NT2/D1 (cell line): ENCODE results near the gene DMC1.
"Not testable (repeated sequence)": the region's sequence is repeated elsewhere in the genome, so short reads cannot be mapped to it uniquely, and the experiment has no call there.

ENCODE experiments used
- DNase-seq: peaks from one replicate; pipeline ENCODE4 v3.0.0-alpha.2; 2011; ENCODE audit warnings: low read depth, low spot score
- H3K27me3 ChIP-seq: 2 replicates; pipeline ENCODE4 v1.6.0; 2011; ENCODE audit warnings: mild to moderate bottlenecking; ENCODE audit not compliant: insufficient read length, insufficient read depth
- H3K36me3 ChIP-seq: 2 replicates; pipeline ENCODE4 v1.6.1; 2011; ENCODE audit warnings: mild to moderate bottlenecking, low read length, mixed read lengths; ENCODE audit not compliant: insufficient read depth, insufficient read length
- H3K4me1 ChIP-seq: 2 replicates; pipeline ENCODE4 v1.5.1; 2011; ENCODE audit not compliant: insufficient read depth, insufficient read length
- H3K4me3 ChIP-seq: 2 replicates; pipeline ENCODE4 v1.5.1; 2011; ENCODE audit warnings: low read depth; ENCODE audit not compliant: insufficient read length
- H3K9ac ChIP-seq: 2 replicates; pipeline ENCODE4 v1.6.0; 2011; ENCODE audit warnings: low read depth; ENCODE audit not compliant: insufficient read length
- H3K9me3 ChIP-seq: 2 replicates; pipeline ENCODE4 v1.5.1; 2011; ENCODE audit warnings: mild to moderate bottlenecking, low read length; ENCODE audit not compliant: insufficient read depth
- SUZ12 ChIP-seq: IDR thresholded peaks from 2 replicates; pipeline ENCODE4 v1.6.1; 2011; ENCODE audit not compliant: insufficient read length, insufficient read depth; ENCODE audit errors: extremely low read depth
- YY1 ChIP-seq: IDR thresholded peaks from 2 replicates; pipeline ENCODE4 v1.6.1; 2011; ENCODE audit not compliant: insufficient read length, insufficient read depth
- ZNF274 ChIP-seq: IDR thresholded peaks from 2 replicates; pipeline ENCODE4 v1.6.1; 2011; ENCODE audit warnings: mild to moderate bottlenecking, low read depth, low read length

Gene DMC1

DNA sequence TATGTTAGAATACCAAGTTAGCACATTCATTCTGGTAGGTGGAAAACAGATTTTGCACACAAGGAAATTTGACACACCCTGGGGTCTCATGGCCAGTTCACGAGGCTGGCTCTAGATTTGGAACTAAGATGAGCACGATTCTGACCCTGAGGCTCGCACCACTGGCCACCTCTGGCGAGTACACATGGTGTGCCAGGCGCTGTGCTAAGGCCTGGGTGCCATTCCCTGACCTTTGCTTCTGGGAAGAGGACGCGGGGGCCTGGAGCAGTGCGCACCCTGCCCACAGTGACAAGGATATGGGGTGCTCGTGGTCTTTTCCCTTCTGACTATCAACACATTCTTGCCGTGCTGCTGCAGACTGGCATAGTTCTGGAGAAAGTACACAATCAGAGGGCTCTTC is 29.5 kb upstream of the DMC1 start:
- Histone ChIP-seq H3K9me3 (no peaks in the 10 kb centered on the region), H3K36me3 (peaks cover 3% of the 10 kb centered on the region), H3K4me3 (no peak overlapping the region), H3K9ac (no peak overlapping the region), H3K27me3 (no peaks in the 10 kb centered on the region), H3K4me1 (no peaks in the 10 kb centered on the region)
- DNase-seq, result no peak
- TF ChIP-seq YY1, result no peak
- TF ChIP-seq ZNF274, result no peak
- no peak for TF ChIP-seq SUZ12

- not testable (repeated sequence) for DNase-seq, H3K9me3 ChIP-seq, H3K4me3 ChIP-seq, H3K27me3 ChIP-seq, H3K4me1 ChIP-seq, H3K9ac ChIP-seq, H3K36me3 ChIP-seq
These were observed 12.9 kb upstream of the DMC1 start for GRCh38 chr22:38582923-38583322.

DNA sequence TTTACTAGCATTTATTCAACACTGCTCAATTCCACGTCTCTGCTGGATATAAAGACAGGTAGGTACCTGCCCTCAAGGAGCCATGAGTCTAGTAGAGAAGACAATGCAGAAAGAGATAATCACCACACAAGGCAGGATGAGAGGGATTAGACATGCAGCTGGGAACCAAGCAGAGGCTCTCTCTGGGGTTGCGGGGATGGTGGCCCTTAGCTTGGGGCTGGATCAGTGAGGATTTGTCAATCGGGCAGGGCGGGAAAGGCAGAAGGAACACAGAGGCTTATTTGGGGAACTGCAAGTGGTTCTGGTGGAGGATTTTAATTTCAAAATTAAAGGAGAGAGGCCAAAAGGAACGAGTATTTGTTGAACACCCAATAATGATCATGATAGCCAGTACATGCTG is 8.5 kb upstream of the DMC1 start:
- H3K4me3 ChIP-seq, result no peak overlapping the region
- no peaks in the 10 kb centered on the region for H3K4me1 ChIP-seq
- H3K9me3 ChIP-seq, result no peaks in the 10 kb centered on the region
- DNase-seq, result no peak
- H3K27me3 ChIP-seq, result no peaks in the 10 kb centered on the region
- H3K36me3 ChIP-seq, result no peaks in the 10 kb centered on the region
- H3K9ac ChIP-seq, result no peak overlapping the region
- TF ChIP-seq SUZ12, result no peak
- no peak for TF ChIP-seq ZNF274
- TF ChIP-seq YY1, result no peak

DNA sequence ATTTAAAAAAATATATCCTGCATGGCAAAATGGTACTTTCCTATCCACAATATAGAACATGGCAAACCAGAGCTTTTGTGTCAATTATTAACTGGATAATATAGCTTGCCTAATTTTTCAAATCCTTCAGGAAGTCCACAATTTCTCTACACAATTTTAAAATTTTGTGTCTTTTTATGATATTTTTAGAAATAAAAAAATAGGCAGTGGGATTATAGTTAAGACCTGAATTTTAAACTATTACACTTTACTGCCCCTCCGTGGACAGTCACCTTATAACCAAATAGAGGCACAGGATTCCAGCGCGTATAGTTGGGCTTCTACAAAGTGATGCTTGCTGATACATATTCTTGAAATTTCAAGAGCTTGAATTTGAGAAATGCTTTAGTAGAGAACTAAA is 2.1 kb upstream of the DMC1 start:
- H3K27me3 ChIP-seq, result no peaks in the 10 kb centered on the region
- H3K4me1 ChIP-seq, result no peaks in the 10 kb centered on the region
- no peak for DNase-seq
- H3K4me3 ChIP-seq, result no peak overlapping the region
- no peaks in the 10 kb centered on the region for H3K9me3 ChIP-seq
- no peak overlapping the region for H3K9ac ChIP-seq
- TF ChIP-seq ZNF274, result no peak
- TF ChIP-seq SUZ12, result no peak
- TF ChIP-seq YY1, result no peak
- H3K36me3 ChIP-seq, result no peaks in the 10 kb centered on the region

DNA sequence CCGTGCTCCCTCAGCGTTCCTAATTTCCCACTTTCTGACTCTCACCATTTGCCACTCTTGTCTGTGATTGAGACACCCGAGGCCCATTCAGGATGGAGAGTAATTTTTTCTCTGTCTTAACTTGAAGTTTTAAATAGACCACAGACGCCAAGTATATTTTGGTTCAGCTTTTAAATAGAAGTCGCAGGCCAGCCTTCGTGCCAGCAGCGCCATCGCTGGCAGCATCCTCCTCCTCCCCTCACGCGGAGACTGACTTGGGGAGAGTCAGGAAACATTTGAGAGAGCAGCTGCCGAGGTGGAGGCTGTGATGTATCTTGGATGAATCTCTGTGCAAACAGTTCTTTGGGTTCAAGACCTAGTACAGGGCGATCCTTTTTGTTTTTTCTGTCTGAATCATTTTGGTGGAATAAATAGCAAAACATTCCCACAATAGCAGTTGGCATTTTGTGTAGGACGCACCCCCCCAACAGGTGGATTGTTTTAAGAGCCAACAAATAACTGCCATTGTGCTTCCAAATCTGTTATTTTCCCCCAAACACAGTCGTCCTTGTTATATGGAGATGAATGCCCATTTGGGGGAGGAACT is 889 bp upstream of the DMC1 start:
- Histone ChIP-seq H3K9me3 (no peaks in the 10 kb centered on the region), H3K4me3 (peak overlapping the region; percentile 70), H3K27me3 (no peaks in the 10 kb centered on the region), H3K4me1 (no peaks in the 10 kb centered on the region), H3K9ac (peak overlapping the region; percentile 93), H3K36me3 (no peaks in the 10 kb centered on the region)
- no peak for TF ChIP-seq YY1
- DNase-seq, result no peak

- H3K4me1 ChIP-seq, result no peaks in the 10 kb centered on the region
- no peaks in the 10 kb centered on the region for H3K27me3 ChIP-seq
- H3K4me3 ChIP-seq, result peak overlapping the region; percentile 77
- H3K9me3 ChIP-seq, result no peaks in the 10 kb centered on the region
- peaks cover 3% of the 10 kb centered on the region for H3K36me3 ChIP-seq
- TF ChIP-seq ZNF274 (no peak), SUZ12 (no peak), YY1 (no peak)
- DNase-seq, result no peak
- peak overlapping the region; percentile 92 for H3K9ac ChIP-seq
These were observed 607 bp downstream of the DMC1 start for GRCh38 chr22:38569181-38569971.

- Histone ChIP-seq H3K9ac (no peak overlapping the region), H3K4me1 (no peaks in the 10 kb centered on the region), H3K4me3 (no peak overlapping the region), H3K27me3 (no peaks in the 10 kb centered on the region), H3K9me3 (no peaks in the 10 kb centered on the region), H3K36me3 (peaks cover 3% of the 10 kb centered on the region)
- no peak for TF ChIP-seq YY1
- no peak for TF ChIP-seq SUZ12
- no peak for TF ChIP-seq ZNF274
- DNase-seq, result no peak
These were observed 2.3 kb downstream of the DMC1 start for GRCh38 chr22:38567531-38568285.
